ENCODE data around the gene RGL2. TPM values are rescaled to one million over a fixed set of nuclear protein-coding genes. Genes with fewer than 3 reads are reported as not detected.

The RGL2 gene
- total and polyA plus RNA-seq, 2 of the 13 experiments (the other 11 are each of a cell fraction or from before 2014, with no cell fraction given), result 22.9 to 47.4 TPM

DNA sequence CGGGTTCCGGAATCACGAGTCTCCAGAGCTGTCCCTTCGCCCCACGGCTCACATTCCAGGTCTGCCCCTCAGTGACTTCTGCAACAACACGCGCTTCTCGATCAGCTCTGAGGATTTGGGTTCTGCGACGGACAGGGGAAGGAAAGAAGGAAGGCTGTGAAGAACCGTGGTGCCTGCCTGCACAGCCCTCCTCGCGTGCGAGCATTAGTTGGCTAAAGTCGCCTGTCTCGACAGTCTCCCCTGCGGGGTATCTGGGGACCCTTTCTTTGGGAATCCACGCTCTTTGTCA lies 50.2 kb downstream of the RGL2 start (continued):
- TF ChIP-seq, protein P1, sequence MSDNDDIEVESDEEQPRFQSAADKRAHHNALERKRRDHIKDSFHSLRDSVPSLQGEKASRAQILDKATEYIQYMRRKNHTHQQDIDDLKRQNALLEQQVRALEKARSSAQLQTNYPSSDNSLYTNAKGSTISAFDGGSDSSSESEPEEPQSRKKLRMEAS (IDR thresholded peaks at IDR 0.05), result no peak
- TF ChIP-seq, protein P2, sequence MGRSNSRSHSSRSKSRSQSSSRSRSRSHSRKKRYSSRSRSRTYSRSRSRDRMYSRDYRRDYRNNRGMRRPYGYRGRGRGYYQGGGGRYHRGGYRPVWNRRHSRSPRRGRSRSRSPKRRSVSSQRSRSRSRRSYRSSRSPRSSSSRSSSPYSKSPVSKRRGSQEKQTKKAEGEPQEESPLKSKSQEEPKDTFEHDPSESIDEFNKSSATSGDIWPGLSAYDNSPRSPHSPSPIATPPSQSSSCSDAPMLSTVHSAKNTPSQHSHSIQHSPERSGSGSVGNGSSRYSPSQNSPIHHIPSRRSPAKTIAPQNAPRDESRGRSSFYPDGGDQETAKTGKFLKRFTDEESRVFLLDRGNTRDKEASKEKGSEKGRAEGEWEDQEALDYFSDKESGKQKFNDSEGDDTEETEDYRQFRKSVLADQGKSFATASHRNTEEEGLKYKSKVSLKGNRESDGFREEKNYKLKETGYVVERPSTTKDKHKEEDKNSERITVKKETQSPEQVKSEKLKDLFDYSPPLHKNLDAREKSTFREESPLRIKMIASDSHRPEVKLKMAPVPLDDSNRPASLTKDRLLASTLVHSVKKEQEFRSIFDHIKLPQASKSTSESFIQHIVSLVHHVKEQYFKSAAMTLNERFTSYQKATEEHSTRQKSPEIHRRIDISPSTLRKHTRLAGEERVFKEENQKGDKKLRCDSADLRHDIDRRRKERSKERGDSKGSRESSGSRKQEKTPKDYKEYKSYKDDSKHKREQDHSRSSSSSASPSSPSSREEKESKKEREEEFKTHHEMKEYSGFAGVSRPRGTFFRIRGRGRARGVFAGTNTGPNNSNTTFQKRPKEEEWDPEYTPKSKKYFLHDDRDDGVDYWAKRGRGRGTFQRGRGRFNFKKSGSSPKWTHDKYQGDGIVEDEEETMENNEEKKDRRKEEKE (IDR thresholded peaks at IDR 0.05), result no peak
- TF ChIP-seq ZNF34 (CRISPR knock-in tag; IDR thresholded peaks at IDR 0.05; ENCODE audit: borderline replicate concordance) (0 out of 2 replicates have a peak, but pooled peaks have one; percentile 84), HCFC1 (IDR thresholded peaks at IDR 0.05; ENCODE audit: low read depth, low read length) (no peak; the same call in 1 of the 2 replicates), SRSF9 (IDR thresholded peaks at IDR 0.05; ENCODE audit: borderline replicate concordance, insufficient read depth, low read depth, low read length, poor library complexity, severe bottlenecking) (no peak), ZNF260 (CRISPR knock-in tag; IDR thresholded peaks at IDR 0.05; ENCODE audit: borderline replicate concordance, low read depth) (peak; percentile 69; the same call in 1 of the 2 replicates), TP53 (CRISPR knock-in tag; conservative IDR thresholded peaks at IDR 0.05) (no peak), ZNF552 (CRISPR knock-in tag; IDR thresholded peaks at IDR 0.05; ENCODE audit: borderline replicate concordance) (no peak), MED1 (CRISPR knock-in tag; IDR thresholded peaks at IDR 0.05) (no peak), ZNF839 (CRISPR knock-in tag; IDR thresholded peaks at IDR 0.05; ENCODE audit: borderline replicate concordance) (peak; percentile 61; the same call in 1 of the 2 replicates), KDM3A (CRISPR knock-in tag; IDR thresholded peaks at IDR 0.05; ENCODE audit: low read depth) (no peak), CBX2 (IDR thresholded peaks at IDR 0.05; ENCODE audit: low read depth, low read length) (no peak), CBX2 (CRISPR knock-in tag; IDR thresholded peaks at IDR 0.05; ENCODE audit: low read depth) (no peak), ZFP36L1 (CRISPR knock-in tag; IDR thresholded peaks at IDR 0.05) (no peak), AGO1 (IDR thresholded peaks at IDR 0.05; ENCODE audit: low read depth, low read length, poor library complexity, severe bottlenecking) (no peak), TBL1XR1 (IDR thresholded peaks at IDR 0.05; ENCODE audit: borderline replicate concordance, low read length, partially characterized antibody) (no peak), ZNF337 (CRISPR knock-in tag; IDR thresholded peaks at IDR 0.05; ENCODE audit: borderline replicate concordance, low read depth) (no peak)
- TF ChIP-seq, protein P3, sequence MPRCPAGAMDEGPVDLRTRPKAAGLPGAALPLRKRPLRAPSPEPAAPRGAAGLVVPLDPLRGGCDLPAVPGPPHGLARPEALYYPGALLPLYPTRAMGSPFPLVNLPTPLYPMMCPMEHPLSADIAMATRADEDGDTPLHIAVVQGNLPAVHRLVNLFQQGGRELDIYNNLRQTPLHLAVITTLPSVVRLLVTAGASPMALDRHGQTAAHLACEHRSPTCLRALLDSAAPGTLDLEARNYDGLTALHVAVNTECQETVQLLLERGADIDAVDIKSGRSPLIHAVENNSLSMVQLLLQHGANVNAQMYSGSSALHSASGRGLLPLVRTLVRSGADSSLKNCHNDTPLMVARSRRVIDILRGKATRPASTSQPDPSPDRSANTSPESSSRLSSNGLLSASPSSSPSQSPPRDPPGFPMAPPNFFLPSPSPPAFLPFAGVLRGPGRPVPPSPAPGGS (CRISPR knock-in tag; IDR thresholded peaks at IDR 0.05), result no peak
- TF ChIP-seq, protein P4, sequence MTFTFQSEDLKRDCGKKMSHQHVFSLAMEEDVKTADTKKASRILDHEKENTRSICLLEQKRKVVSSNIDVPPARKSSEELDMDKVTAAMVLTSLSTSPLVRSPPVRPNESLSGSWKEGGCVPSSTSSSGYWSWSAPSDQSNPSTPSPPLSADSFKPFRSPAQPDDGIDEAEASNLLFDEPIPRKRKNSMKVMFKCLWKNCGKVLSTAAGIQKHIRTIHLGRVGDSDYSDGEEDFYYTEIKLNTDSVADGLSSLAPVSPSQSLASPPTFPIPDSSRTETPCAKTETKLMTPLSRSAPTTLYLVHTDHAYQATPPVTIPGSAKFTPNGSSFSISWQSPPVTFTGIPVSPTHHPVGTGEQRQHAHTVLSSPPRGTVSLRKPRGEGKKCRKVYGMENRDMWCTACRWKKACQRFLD (CRISPR knock-in tag; IDR thresholded peaks at IDR 0.05; ENCODE audit: borderline replicate concordance), result peak; percentile 87; the same call in 1 of the 2 replicates
- TF ChIP-seq, protein P5, sequence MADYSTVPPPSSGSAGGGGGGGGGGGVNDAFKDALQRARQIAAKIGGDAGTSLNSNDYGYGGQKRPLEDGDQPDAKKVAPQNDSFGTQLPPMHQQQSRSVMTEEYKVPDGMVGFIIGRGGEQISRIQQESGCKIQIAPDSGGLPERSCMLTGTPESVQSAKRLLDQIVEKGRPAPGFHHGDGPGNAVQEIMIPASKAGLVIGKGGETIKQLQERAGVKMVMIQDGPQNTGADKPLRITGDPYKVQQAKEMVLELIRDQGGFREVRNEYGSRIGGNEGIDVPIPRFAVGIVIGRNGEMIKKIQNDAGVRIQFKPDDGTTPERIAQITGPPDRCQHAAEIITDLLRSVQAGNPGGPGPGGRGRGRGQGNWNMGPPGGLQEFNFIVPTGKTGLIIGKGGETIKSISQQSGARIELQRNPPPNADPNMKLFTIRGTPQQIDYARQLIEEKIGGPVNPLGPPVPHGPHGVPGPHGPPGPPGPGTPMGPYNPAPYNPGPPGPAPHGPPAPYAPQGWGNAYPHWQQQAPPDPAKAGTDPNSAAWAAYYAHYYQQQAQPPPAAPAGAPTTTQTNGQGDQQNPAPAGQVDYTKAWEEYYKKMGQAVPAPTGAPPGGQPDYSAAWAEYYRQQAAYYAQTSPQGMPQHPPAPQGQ (CRISPR knock-in tag; IDR thresholded peaks at IDR 0.05; ENCODE audit: borderline replicate concordance), result no peak
- TF ChIP-seq, protein P6, sequence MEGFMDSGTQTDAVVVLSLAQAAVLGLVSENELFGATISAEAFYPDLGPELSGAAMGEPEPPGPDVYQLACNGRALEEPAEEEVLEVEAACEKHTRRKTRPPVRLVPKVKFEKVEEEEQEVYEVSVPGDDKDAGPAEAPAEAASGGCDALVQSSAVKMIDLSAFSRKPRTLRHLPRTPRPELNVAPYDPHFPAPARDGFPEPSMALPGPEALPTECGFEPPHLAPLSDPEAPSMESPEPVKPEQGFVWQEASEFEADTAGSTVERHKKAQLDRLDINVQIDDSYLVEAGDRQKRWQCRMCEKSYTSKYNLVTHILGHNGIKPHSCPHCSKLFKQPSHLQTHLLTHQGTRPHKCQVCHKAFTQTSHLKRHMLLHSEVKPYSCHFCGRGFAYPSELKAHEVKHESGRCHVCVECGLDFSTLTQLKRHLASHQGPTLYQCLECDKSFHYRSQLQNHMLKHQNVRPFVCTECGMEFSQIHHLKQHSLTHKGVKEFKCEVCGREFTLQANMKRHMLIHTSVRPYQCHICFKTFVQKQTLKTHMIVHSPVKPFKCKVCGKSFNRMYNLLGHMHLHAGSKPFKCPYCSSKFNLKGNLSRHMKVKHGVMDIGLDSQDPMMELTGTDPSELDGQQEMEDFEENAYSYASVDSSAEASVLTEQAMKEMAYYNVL (CRISPR knock-in tag; IDR thresholded peaks at IDR 0.05; ENCODE audit: borderline replicate concordance), result no peak

Measured in HepG2 (cell line).